GM12892 (cell line): ENCODE measurements around the gene CAD. TPM values are rescaled to one million over a fixed set of nuclear protein-coding genes. Genes with fewer than 3 reads are reported as not detected.
A peak's percentile ranks its signal among the peaks of the same experiment; 100 is the strongest.
"Not testable (repeated sequence)": the region's sequence is repeated elsewhere in the genome, so short reads cannot be mapped to it uniquely, and the experiment has no call there.

Experiments used
- DNase-seq: peaks from one replicate; pipeline ENCODE4 v3.0.0; 2011; ENCODE audit not compliant: insufficient read length
- FAIRE-seq: peaks from 2 replicates; lab custom pipeline; 2011; peaks lifted over from hg19 to GRCh38; lab: Jason Lieb, UNC
- POLR2A ChIP-seq: IDR thresholded peaks from 2 replicates; pipeline ENCODE4 v1.6.1; 2011; ENCODE audit warnings: low read depth, low read length, control low read depth
- POLR2AphosphoS5 ChIP-seq: IDR thresholded peaks from 2 replicates; pipeline ENCODE4 v1.6.1; 2011; ENCODE audit warnings: low read depth, low read length, control low read depth
- TAF1 ChIP-seq: IDR thresholded peaks from 2 replicates; pipeline ENCODE4 v1.6.1; 2011; ENCODE audit warnings: low read depth, mild to moderate bottlenecking, control low read depth, low read length, borderline replicate concordance
- polyA plus RNA-seq: library from polyadenylated mRNA; unstranded; fragments of >200 nt; gene quantifications from one replicate; pipeline ENCODE4 v1.2.1, GENCODE V29; 2012; ENCODE audit warnings: missing spikeins, inconsistent platforms; ENCODE audit not compliant: missing spikeins

Gene CAD
- polyA plus RNA-seq: 32.7 TPM

DNA sequence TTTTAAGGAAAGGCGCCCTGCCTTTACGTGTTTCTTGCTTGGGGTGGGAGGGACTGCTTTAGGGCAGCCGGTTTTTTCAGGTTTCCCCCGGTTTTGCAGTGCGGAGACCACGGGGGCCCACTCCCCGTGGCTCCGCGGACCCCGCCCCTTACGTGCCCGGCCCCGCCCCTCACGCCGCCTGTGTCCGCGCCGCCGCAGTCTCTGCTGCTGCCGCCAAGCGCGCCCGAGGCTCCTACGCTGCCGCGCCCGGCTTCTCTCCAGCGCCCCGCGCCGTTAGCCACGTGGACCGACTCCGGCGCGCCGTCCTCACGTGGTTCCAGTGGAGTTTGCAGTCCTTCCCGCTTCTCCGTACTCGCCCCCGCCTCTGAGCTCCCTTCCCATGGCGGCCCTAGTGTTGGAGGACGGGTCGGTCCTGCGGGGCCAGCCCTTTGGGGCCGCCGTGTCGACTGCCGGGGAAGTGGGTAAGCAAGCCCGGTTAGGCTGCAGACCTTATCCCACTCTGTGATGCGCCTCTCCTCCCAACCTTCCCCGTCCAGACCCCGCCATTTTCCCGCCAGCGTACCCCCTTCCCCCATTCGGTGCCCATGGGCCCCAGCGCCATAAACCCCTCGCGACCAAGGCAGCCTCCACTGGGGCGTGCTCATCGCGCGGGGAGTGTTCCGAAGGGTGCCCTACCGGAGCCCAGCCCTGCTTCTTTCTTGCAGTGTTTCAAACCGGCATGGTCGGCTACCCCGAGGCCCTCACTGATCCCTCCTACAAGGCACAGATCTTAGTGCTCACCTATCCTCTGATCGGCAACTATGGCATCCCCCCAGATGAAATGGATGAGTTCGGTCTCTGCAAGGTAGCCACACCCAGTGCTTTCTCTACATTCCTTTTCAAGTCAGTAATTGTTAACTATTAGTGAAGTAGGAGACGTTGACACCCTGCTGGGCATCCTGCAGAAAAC is at the start of gene CAD:
Gene CAD (plus strand): TSS at position 197 of the 949 bp plus-strand sequence. CDS start 183 bp downstream, at position 380.
- DNase-seq (peak; percentile 87), FAIRE-seq (peak; percentile 92)
- TF ChIP-seq POLR2A (peak; percentile 86), POLR2AphosphoS5 (peak; percentile 87), TAF1 (peak; percentile 75)

- TF ChIP-seq POLR2AphosphoS5 (no peak), POLR2A (no peak), TAF1 (no peak)
- FAIRE-seq: no peak
- DNase-seq: no peak
These were observed 46.4 kb upstream of the CAD start for GRCh38 chr2:27170581-27171337.

- FAIRE-seq: no peak
- DNase-seq: no peak
- TF ChIP-seq POLR2A (no peak), POLR2AphosphoS5 (no peak), TAF1 (no peak)
These were observed 45.8 kb upstream of the CAD start for GRCh38 chr2:27171351-27171848.

- DNase-seq (no peak), FAIRE-seq (peak; percentile 46)
- no peak for TF ChIP-seq TAF1
- TF ChIP-seq POLR2A: no peak
- no peak for TF ChIP-seq POLR2AphosphoS5
These were observed 42.5 kb upstream of the CAD start for GRCh38 chr2:27174638-27175037.

DNA sequence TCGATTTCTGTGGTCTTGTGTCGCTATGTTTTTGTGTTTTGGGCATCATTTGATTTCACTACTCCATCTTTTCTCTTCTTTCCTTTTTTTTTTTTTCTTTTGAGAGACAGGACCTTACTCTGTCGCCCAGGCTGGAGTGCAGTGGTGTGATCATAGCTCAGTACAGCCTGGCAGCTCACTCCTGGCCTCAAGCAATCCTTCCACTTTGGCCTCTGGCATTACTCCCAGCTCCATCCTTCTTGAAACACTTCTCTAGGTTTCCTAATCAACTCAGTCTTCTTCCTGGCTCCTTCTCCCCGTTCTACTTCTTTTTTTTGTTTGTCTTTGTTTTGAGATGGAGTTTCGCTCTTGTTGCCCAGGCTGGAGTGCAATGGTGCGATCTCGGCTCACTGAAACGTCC is 41.8 kb upstream of the CAD start:
- TF ChIP-seq POLR2AphosphoS5 (no peak), TAF1 (no peak), POLR2A (no peak)
- no peak for FAIRE-seq
- no peak for DNase-seq

DNA sequence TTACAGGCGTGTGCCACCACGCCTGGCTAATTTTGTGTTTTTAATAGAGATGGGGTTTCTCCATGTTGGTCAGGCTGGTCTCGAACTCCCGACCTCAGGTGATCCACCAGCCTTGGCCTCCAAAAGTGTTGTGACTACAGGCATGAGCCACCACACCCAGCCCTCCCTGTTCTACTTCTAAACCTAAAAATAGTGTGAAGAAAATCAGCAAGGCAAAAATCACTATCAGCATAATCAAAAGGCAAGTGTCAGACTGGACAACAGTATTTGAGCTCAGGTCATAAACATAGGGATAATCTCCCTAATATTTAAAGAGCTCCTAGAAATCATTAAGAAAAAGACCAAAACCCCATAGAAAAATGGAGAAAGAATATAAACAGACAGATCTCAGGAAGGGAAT is 41.4 kb upstream of the CAD start:
- FAIRE-seq, DNase-seq: not testable (repeated sequence)

- DNase-seq (no peak), FAIRE-seq (peak; percentile 5)
- TF ChIP-seq POLR2AphosphoS5: no peak
- no peak for TF ChIP-seq TAF1
- no peak for TF ChIP-seq POLR2A
These were observed 39.5 kb upstream of the CAD start for GRCh38 chr2:27177441-27178351.

- no peak for FAIRE-seq
- no peak for DNase-seq
- TF ChIP-seq TAF1 (no peak), POLR2A (no peak), POLR2AphosphoS5 (no peak)
These were observed 38.7 kb upstream of the CAD start for GRCh38 chr2:27178469-27178868.

DNA sequence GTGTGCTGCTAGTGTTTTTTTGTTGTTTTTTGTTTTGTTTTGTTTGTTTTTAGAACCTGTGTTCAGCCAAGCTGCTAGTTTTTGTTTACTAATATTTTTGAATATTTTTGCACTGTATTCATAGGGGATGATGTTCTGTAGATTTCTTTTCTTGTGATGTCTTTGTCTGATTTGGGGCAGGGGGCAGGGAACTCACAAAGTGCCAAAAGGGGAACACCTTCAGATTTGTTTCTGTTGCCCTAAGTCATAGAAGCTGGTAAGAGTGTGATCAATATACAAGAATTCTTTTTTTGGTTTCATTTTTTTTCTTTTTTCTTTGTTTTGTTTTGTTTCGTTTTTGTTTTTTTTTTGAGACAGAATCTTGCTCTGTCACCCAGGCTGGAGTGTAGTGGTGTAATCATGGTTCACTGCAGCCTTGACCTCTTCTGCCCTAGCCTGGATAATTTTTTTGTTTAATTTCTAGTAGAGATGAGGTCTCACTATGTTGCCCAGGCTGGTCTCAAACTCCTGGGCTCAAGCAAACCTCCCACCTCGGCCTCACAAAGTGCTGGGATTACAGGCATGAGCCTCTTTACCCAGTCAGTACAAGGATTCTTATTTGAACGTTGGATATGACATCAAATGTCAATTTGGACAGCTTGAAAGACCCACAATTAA is 37.7 kb upstream of the CAD start:
- no peak for DNase-seq
- FAIRE-seq: no peak
- TF ChIP-seq POLR2AphosphoS5 (no peak), TAF1 (no peak), POLR2A (no peak)

DNA sequence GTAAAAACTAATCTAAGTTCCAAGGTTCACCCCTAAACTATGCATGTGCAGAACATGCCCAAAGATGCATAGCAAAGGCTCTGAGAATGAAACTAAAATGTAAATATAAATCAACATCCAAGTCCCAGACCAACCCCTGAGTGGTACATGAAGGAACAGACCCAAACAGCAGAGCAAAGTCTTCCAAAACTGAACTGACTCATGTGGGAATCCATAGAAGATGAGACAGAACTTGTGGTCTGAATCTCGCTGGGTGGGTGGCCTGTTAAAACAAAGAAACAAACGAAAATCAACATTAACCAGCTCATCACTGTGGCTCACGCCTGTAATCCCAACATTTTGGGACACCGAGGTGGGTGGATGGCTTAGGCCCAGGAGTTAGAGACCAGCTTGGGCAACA is 34.8 kb upstream of the CAD start:
- DNase-seq (no peak), FAIRE-seq (no peak)
- TF ChIP-seq POLR2AphosphoS5: no peak
- no peak for TF ChIP-seq POLR2A
- TF ChIP-seq TAF1: no peak
